ENCODE results near the gene SLC24A3. TPM values are rescaled to one million over a fixed set of nuclear protein-coding genes. Genes with fewer than 3 reads are reported as not detected.
A peak's percentile ranks its signal among the peaks of the same experiment; 100 is the strongest.

SLC24A3 gene
- total RNA-seq, 1 donor from 2014 or later = 0.51 TPM

DNA sequence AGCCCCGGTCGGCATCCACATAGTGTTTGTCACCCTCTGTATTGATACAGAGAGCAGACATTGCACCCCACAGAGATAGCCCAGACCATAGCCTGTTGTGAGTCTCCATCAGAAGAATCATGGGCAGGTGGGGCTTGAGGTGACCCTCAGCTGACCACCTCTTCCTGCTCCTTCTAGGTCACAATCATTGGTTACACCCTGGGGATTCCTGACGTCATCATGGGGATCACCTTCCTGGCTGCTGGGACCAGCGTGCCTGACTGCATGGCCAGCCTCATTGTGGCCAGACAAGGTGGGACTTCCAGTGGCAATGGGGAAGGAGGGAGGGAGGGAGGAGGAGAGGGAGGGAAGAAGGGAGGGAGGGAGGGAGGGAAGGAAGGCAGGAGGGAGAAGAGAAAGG is 484.2 kb downstream of the SLC24A3 start:
- H3K27me3 Mint-ChIP-seq (ENCODE audit: low read depth) = no peaks in the 10 kb centered on the region
- H3K4me3 Mint-ChIP-seq = no peak overlapping the region
- H3K9me3 Mint-ChIP-seq = peaks cover 6% of the 10 kb centered on the region
- no peak overlapping the region for H3K27ac Mint-ChIP-seq (ENCODE audit: unreplicated experiment)
- no peaks in the 10 kb centered on the region for H3K36me3 Mint-ChIP-seq (ENCODE audit: low read depth)
- no peak for DNase-seq (ENCODE audit: low read depth, low spot score)
- H3K4me1 Mint-ChIP-seq = peaks cover 10% of the 10 kb centered on the region
- TF ChIP-seq, protein P1, sequence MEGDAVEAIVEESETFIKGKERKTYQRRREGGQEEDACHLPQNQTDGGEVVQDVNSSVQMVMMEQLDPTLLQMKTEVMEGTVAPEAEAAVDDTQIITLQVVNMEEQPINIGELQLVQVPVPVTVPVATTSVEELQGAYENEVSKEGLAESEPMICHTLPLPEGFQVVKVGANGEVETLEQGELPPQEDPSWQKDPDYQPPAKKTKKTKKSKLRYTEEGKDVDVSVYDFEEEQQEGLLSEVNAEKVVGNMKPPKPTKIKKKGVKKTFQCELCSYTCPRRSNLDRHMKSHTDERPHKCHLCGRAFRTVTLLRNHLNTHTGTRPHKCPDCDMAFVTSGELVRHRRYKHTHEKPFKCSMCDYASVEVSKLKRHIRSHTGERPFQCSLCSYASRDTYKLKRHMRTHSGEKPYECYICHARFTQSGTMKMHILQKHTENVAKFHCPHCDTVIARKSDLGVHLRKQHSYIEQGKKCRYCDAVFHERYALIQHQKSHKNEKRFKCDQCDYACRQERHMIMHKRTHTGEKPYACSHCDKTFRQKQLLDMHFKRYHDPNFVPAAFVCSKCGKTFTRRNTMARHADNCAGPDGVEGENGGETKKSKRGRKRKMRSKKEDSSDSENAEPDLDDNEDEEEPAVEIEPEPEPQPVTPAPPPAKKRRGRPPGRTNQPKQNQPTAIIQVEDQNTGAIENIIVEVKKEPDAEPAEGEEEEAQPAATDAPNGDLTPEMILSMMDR (conservative IDR thresholded peaks at IDR 0.05) = no peak

DNA sequence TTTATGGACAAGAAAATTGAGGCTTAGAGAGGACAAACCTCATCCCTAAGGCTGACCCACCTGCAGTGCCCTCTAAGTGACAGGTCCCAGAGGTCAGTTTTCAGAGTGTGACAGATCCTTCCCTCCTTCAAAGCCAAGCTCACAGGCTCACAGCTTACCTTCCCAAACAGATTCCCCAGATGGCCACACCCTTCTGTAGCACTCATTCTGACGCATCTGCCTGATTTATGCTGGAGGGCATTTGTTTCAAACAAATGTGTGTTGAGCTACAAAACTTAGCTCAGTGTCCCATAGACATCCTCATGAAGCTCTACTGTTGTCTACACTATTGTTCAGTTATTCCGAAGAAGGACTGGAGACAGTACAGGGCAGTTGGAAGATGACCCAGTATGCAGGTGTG is 485.0 kb downstream of the SLC24A3 start:
- H3K9me3 Mint-ChIP-seq = peaks cover 9% of the 10 kb centered on the region
- H3K36me3 Mint-ChIP-seq (ENCODE audit: low read depth) = no peaks in the 10 kb centered on the region
- no peaks in the 10 kb centered on the region for H3K27me3 Mint-ChIP-seq (ENCODE audit: low read depth)
- no peak overlapping the region for H3K27ac Mint-ChIP-seq (ENCODE audit: unreplicated experiment)
- TF ChIP-seq, protein P1 (conservative IDR thresholded peaks at IDR 0.05) = no peak
- H3K4me3 Mint-ChIP-seq = no peak overlapping the region
- H3K4me1 Mint-ChIP-seq = peaks cover 10% of the 10 kb centered on the region
- DNase-seq (ENCODE audit: low read depth, low spot score) = no peak

DNA sequence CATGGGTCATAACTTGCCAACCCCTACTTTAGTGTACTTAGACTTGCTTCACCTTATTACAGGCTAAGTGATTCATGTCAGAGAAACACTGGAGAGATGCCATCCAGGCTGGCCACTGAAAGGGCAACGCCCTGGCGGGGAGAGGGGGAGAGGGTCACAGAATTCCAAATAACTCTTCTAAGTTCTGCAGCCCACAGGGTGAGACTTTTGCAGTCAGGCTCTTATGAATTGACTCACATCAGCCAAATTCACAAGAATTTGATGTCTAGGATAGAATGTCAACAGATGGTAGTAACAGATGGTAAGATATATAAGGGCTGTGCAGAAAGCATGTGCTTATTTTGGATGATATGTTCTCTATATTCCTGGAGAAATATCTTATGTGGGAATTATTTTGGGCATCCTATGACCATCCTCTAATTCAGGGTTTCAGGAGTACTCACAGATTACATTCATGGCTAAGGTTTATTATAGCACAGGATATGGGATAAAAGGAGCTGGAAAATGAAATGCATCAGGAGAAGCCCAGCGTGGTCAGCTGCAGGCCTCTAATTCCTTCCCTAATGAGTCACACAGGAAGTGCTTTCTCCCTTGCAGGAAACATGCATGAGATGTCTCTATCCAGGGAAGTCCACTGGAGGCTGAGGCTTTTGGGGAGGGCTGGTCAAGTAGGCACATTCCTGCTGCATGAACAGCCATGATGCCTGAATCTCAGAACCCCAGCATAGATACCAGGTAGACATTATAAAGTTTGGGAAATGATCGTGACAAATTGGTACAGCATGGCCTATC is 486.9 kb downstream of the SLC24A3 start:
- H3K36me3 Mint-ChIP-seq (ENCODE audit: low read depth) = peaks cover 3% of the 10 kb centered on the region
- H3K27ac Mint-ChIP-seq (ENCODE audit: unreplicated experiment) = peak overlapping the region; percentile 76
- H3K27me3 Mint-ChIP-seq (ENCODE audit: low read depth) = peaks cover under 1% of the 10 kb centered on the region
- no peak for DNase-seq (ENCODE audit: low read depth, low spot score)
- TF ChIP-seq, protein P1 (conservative IDR thresholded peaks at IDR 0.05) = no peak
- H3K4me3 Mint-ChIP-seq = no peak overlapping the region
- H3K4me1 Mint-ChIP-seq = no peaks in the 10 kb centered on the region
- H3K9me3 Mint-ChIP-seq = peaks cover 14% of the 10 kb centered on the region

DNA sequence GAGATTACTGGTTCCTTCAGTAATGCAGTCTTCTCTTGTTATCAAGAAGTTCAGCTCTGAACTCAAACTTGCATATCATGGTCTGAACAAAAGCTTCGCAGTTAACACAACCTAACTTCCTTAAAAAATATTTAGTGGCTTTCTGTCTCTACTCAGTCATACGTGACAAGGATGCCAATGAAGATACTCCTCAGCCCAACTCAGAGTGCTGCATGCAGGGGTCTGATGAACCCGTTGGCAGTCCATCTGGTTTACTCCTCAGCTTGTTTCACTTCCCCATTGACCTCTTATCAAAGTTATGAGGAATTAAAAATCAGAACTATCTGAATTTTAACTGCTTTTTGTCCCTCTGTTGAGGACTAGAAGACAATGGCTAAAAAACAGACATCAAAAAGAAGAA is 489.0 kb downstream of the SLC24A3 start:
- Mint-ChIP-seq H3K36me3 (ENCODE audit: low read depth) (peaks cover 3% of the 10 kb centered on the region), H3K4me1 (no peaks in the 10 kb centered on the region), H3K27ac (ENCODE audit: unreplicated experiment) (no peak overlapping the region), H3K27me3 (ENCODE audit: low read depth) (peaks cover 3% of the 10 kb centered on the region), H3K4me3 (no peak overlapping the region), H3K9me3 (peaks cover 14% of the 10 kb centered on the region)
- TF ChIP-seq, protein P1 (conservative IDR thresholded peaks at IDR 0.05) = no peak
- no peak for DNase-seq (ENCODE audit: low read depth, low spot score)

- peaks cover 3% of the 10 kb centered on the region for H3K27me3 Mint-ChIP-seq (ENCODE audit: low read depth)
- TF ChIP-seq, protein P1 (conservative IDR thresholded peaks at IDR 0.05) = no peak
- H3K4me1 Mint-ChIP-seq = peaks cover 8% of the 10 kb centered on the region
- peaks cover 8% of the 10 kb centered on the region for H3K9me3 Mint-ChIP-seq
- no peak overlapping the region for H3K27ac Mint-ChIP-seq (ENCODE audit: unreplicated experiment)
- no peak overlapping the region for H3K4me3 Mint-ChIP-seq
- H3K36me3 Mint-ChIP-seq (ENCODE audit: low read depth) = peaks cover 3% of the 10 kb centered on the region
- DNase-seq (ENCODE audit: low read depth, low spot score) = no peak
Observed at GRCh38 chr20:19706463-19706862, 494.0 kb downstream of the SLC24A3 start.
